AG04449 (cell line): Measurements from ENCODE around the gene SLC38A5.
A peak's percentile ranks its signal among the peaks of the same experiment; 100 is the strongest.

Experiments
- CTCF ChIA-PET: fragments of 350-600 bp; formaldehyde crosslinking; extraction: SDS; loops from one replicate; lab custom pipeline; 2021; ENCODE audit warnings: antibody characterized with exemption; lab: Yijun Ruan, JAX
- POLR2A ChIA-PET: fragments of 400-600, 350-600 bp; formaldehyde crosslinking; extraction: SDS; loops from one replicate; lab custom pipeline; 2020; ENCODE audit warnings: antibody characterized with exemption, inconsistent platforms; lab: Yijun Ruan, JAX
- DNase-seq: peaks from one replicate; pipeline ENCODE4 v3.0.0-alpha.2; 2010; ENCODE audit warnings: low read depth, low spot score
- H3K4me3 ChIP-seq: 2 replicates; pipeline ENCODE4 v1.5.1; 2011; ENCODE audit warnings: low read depth, mild to moderate bottlenecking, control low read depth, low read length
- CTCF ChIP-seq: IDR thresholded peaks from one replicate; pipeline ENCODE4 v1.5.1; 2011; ENCODE audit warnings: mild to moderate bottlenecking, moderate library complexity, low read length, control low read depth, inconsistent platforms; ENCODE audit not compliant: insufficient read depth; ENCODE audit errors: missing control alignments

SLC38A5 gene

GRCh38 chrX:48496660-48497059, 26.6 kb upstream of the SLC38A5 start:
- ChIA-PET POLR2A (interaction anchor here (0.6 kb wide), 1 partner anchor 28 kb away, joined by 3 read pairs; no protein-coding TSS in a partner anchor), CTCF (interaction anchor here (6.7 kb wide), 1 partner anchor 413 kb away, joined by 84 read pairs; no protein-coding TSS in a partner anchor)
- no peak for TF ChIP-seq CTCF
- H3K4me3 ChIP-seq: no peak overlapping the region
- no peak for DNase-seq

- POLR2A ChIA-PET: no interaction called here
- TF ChIP-seq CTCF: peak; percentile 39
- DNase-seq: no peak
- no peak overlapping the region for H3K4me3 ChIP-seq
- CTCF ChIA-PET: interaction anchor here (1.0 to 6.7 kb wide), 7 partner anchors 10 to 467 kb away, joined by 3 to 84 read pairs (median 11); no protein-coding TSS in a partner anchor
Measured at GRCh38 chrX:48493890-48494364, 23.9 kb upstream of the SLC38A5 start.

GRCh38 chrX:48492293-48492910, 22.3 kb upstream of the SLC38A5 start:
- H3K4me3 ChIP-seq: no peak overlapping the region
- no peak for DNase-seq
- no peak for TF ChIP-seq CTCF
- ChIA-PET POLR2A (no interaction called here), CTCF (interaction anchor here (2.0 to 6.7 kb wide), 4 partner anchors 18 to 465 kb away, joined by 11 to 84 read pairs (median 14); no protein-coding TSS in a partner anchor)

- ChIA-PET CTCF (interaction anchor here (2.9 to 6.7 kb wide), 2 partner anchors 408 to 464 kb away, joined by 11 to 84 read pairs; no protein-coding TSS in a partner anchor), POLR2A (no interaction called here)
- TF ChIP-seq CTCF: no peak
- no peak overlapping the region for H3K4me3 ChIP-seq
- no peak for DNase-seq
Measured at GRCh38 chrX:48491809-48492208, 21.7 kb upstream of the SLC38A5 start.

GRCh38 chrX:48490661-48491060, 20.6 kb upstream of the SLC38A5 start:
- DNase-seq: no peak
- no peak for TF ChIP-seq CTCF
- ChIA-PET POLR2A (no interaction called here), CTCF (interaction anchor here (1.0 kb wide), 2 partner anchors 10 to 16 kb away, joined by 3 read pairs; no protein-coding TSS in a partner anchor)
- H3K4me3 ChIP-seq: no peak overlapping the region

GRCh38 chrX:48489892-48490291, 19.8 kb upstream of the SLC38A5 start:
- no peak overlapping the region for H3K4me3 ChIP-seq
- no peak for TF ChIP-seq CTCF
- DNase-seq: no peak
- POLR2A ChIA-PET: no interaction called here
- CTCF ChIA-PET: interaction anchor here (1.0 kb wide), 2 partner anchors 9 to 15 kb away, joined by 3 read pairs; no protein-coding TSS in a partner anchor
